HK-2 (cell line): ENCODE results near the gene ELAVL1.
"Not testable (repeated sequence)": the region's sequence is repeated elsewhere in the genome, so short reads cannot be mapped to it uniquely, and the experiment has no call there.

Source experiments
- DNase-seq: peaks from one replicate; pipeline ENCODE4 v3.0.0-alpha.2; 2018; ENCODE audit not compliant: unreplicated experiment

ELAVL1 gene

DNA sequence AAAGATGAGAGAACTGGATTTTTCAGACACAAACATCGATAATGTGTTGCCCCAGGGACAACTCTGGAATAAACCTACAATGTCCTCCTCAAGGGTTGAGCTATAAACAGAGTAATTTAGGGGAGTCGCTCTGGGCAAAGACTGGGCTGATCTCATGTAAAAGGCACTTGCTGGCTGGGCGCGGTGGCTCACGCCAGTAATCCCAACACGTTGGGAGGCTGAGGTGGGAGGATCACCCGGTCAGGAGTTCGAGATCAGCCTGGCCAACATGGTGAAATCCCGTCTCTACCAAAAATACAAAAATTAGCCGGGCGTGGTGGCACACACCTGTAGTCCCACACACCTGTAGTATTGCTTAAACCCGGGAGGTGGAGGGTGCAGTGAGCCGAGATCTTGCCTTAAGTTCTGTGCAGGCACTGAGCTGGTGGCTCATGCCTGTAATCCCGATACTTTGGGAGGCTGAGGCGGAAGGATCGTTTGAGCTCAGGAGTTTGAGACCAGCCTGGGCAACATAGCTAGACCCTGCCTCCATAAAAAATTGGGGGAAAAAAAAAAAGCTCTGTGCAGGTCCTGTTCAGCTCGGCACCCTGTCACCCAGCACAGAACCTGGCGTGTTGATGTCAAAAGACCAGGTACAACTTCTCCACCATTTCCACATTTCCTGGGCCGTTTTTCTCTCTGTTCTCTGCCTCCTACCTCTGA, 63.4 kb downstream of the ELAVL1 start:
- DNase-seq, result no peak

DNA sequence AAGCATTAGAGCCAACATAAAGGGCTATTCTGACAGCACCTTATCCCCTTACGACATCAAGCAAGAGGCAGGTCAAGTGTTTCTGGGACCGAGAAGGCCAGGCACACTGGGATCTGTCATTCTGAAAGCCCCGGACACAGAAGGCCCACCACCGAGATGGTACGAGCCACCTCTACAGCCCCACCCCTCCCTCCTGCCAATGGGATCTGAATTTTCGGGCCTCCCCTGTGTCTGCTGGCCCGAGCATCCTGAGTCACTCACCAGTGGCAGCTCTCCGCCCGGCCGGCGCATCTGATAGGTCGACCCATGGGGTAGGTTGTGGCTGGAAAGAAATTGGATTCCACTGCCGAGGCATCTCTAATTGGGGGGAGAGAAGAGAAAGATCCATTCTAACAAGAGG, 64.6 kb downstream of the ELAVL1 start:
- no peak for DNase-seq

DNA sequence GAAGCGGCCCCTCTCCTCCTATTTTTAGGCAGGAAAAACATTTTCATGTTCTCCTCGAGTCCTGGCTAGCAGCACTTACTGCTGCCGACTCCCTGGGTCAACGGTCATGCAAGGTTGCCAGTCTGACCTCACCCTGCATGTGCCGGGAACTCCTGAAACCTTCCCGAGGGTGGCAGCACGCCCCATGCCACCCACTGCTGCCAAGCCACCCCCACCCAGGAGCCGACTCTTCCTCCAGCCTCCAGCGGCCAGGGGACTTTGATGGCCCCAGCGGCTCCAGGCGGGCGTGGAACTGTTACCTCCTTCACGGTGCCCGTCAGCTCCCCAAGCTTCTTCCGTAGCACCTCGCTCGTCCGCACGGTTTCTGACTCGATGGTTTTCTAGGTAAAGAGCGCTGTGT, 70.7 kb downstream of the ELAVL1 start:
- DNase-seq, result no peak

DNA sequence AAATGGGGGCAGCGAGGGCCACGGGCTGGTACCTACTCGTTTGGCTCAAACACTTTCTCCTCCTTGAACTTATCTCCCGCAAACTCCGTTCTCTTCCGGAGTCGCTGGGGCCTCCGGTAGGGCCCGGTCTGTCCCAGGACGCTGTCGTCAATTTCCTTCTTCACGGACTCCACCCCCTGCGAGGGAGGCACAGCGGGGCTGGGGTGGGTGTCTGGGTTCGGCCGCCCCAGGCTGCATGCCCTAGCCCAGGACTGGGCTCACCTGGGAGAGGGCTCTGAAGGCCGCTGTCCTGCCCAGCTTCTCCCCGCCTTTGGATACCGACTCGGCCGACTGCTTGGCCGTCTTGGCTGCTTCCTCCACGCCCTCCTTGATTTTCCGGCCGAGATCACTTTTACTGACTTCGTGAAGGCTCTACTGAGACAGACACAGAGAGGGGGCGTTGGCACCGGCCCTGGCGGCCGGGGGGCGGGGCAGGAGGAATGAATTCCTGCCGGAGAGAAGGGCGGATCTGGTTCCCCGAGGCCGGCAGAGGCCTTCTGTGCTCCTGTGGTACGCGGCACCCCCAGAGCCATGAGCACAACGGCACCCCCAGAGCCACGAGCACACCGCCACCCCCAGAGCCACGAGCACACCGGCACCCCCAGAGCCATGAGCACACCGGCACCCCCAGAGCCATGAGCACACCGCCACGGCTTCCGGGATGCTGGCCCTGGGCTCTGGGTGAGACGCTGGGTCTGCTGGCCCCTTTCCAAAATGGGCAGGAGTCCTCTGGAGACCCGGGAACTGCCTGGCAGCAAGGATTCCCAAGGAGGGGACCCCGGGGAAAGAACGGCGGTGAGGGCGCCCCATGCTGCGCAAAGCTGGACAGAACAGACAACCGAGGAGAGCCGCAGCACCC, 71.4 kb downstream of the ELAVL1 start:
- DNase-seq, result no peak

DNA sequence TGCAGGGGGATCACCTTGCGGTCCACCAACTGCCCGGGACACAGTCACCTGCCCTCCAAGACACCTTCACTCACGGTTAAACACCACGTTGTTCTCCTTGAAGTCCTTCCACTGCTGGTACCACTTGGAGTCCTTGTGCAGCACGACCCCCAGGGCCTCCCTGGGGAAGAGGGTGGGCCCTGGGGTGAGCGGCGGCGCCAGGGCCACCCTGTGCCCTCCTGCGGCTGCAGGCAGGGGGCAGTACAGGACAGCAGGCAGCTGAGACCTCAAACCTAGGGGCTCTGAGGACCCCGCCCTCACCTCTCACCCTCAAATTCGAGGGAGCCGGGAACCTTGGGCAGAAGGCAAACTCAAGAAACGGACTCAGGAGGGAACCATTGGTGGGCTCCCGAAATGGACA, 72.0 kb downstream of the ELAVL1 start:
- DNase-seq, result no peak

DNA sequence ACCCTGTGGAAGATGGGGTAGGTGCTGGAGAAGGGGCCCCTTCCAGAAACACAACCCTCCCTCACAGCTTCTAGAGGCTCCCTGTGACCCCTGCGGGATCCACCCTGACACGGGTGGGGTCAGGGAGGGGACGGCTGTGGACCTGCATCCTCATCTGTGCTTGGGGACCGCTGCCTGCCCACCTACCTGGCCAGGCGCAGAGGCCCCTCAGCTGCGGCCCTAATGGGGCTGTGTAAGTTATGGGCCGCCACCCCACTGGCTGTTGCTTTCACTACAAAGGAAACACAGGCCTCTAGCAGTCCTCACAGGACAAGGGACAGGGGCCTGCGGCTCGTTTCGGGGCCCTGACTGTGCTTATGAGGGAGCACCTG, 72.5 kb downstream of the ELAVL1 start:
- DNase-seq, result no peak

DNA sequence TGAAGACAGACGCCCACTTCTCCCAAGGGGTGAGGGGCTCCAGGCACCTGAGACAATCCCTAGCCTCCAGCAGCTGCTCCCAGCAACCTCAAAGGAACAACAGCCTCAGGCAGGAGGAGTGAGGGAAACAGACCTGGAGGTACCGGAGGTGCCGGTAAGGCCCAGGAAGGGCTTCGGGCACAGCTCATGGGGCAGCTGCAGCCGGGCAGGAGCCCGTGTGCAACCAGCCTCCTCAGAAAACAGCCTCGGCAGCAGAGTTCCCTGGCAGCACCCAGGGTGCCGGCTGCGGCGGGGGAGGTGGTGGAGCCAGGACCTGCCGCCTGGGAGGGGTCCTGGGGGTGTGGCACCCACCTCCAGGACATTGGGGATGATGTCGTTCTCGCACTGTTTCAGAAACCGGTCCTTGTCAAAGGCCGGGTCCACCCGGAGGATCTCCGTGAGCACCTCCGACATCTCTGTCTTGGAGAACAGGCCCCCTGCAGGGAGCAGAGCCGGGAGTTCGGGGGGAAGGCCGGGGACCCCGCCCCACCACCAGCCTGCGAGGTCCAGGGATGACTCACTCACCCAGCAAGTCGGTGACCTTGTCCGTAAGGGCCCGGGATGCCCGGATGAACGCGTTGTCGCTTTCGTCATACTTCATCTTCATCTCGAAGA, 73.0 kb downstream of the ELAVL1 start:
- DNase-seq, result no peak

DNA sequence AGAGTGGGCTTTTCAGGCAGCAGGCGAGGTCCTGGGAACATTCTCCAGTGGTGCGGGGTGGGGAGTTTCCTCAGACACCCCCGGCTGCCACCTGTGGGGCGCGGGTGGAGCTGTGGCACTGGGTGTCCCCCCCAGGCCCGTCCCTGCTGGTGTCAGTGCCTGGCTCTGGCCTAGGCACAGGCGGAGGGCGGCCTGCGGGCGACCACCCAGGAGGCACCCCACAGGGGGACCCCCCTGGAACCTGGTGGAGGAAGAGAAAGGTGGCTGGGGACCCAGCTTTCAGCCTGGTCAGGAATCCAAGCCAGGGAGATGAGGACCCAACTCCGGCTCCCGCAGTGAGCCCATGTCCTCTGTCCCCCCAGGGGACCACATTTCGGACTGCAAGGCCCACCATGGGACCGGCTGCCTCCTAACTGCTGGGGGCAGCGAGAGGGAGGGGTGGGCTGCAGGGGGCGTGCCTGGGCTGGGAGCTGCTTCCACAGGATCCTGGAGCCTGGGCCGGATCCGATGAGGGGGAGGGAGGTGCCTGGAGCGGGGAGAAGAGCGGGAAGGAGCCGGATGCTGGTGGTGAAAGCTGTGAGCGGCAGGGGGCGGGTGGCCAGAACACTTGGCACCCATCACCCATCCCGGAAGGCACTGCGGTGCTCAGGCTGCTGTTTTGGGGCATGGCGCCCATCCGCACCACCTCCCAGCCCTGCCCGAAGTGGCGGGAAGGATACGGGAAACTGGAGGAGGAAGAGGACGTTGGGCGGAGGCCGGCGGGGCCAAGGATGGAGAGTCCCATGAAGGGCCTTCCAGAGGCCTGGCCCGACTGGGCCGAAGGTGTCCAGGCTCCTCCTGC, 74.0 kb downstream of the ELAVL1 start:
- DNase-seq, result no peak

DNA sequence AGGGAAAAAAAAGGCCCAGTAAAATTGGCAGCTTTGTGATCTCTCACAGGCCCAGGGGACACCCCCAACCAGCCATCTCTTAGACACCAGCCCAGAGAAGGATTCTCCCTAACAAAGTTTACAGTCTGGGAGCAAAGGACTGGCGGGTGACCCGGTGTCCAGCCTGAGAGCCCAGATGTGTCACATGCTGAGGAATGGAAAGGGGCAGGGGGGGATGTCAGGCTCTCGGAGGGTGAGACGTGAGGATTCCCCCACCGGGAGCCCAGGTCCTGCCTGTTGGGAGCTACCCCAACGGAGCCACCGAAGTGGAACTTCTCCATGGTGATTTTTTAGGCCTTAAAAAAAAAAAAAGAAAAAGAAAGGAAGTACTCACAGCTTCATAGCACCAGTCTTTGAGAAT, 74.7 kb downstream of the ELAVL1 start:
- DNase-seq, result no peak

DNA sequence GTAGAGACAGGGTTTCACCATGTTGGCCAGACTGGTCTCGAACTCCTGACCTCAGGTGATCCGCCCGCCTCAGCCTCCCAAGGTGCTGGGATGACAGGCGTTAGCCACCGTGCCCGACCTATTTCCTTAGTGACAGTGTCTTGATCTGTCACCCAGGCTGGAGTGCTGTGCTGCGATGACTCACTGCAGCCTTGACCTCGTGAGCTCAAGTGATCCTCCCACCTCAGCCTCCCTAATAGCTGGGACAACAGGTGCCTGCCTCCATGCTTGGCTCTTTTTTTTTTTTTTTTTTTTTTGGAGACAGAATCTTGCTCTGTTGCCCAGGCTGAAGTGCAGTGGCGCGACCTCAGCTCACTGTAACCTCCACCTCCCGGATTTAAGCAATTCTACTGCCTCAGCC, 75.4 kb downstream of the ELAVL1 start:
- DNase-seq, result not testable (repeated sequence)

DNA sequence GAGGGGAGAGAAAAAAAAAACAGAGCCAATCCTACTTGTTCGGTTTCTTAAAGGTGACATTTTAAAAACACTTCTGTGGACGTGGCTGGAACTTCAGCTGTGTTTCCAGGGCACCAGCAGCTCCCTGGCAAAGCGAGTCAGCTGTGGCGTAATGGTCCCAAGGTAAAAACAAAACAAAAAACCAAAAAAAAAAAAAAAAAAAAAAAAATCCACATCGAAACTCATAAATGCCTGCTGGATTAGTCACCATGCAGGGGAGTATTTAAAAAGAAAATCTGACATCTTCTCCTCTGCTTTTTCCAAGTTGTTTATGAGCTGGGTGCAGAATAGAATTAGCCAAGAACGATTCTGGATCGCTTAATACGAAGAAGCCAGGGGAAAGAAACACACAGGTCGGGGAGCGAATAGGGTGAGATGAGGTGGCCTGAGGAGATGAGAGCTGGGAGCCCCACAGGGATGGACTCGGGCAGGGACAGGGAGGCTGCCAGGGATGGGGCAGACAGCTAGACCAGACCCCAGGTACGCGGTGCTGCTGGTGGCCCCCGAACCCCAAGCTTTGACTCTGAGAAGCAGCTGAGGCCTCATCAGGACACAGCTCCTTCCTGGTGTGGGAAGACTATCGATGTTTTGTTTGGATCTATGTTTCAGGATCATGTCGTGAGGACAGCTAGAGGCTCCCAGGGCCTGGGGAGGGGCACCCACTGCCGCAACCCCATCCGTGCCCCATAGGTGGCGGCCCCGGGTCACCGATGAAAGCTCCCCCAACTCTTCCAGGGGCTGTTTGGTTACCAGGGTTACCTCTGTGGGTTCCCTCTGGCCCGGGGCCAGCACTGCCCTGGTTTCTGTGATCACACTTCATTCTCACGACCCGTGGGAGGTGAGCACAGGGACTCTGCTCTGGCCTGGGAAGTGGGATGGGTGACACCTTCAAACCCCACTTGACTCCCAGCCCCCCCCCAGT, 76.4 kb downstream of the ELAVL1 start:
- peak; percentile 62 for DNase-seq

DNA sequence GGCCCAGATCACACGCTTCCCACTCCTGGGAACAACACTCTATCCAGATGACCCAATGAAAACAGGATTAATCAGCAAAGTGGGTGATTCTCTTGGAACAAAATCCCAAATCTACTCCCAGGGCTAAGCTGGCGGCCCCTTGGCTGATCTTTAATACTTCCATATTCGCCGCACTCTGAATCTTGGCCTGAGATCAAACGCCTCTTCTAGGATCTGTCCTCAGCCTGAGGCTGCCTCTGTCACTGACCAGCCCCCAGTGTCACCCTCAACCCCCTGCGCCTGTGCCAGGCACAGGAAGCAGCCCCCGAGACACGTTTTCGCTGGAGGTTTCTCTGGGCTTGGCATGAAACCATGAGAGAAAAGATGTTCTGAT, 77.1 kb downstream of the ELAVL1 start:
- DNase-seq, result no peak

DNA sequence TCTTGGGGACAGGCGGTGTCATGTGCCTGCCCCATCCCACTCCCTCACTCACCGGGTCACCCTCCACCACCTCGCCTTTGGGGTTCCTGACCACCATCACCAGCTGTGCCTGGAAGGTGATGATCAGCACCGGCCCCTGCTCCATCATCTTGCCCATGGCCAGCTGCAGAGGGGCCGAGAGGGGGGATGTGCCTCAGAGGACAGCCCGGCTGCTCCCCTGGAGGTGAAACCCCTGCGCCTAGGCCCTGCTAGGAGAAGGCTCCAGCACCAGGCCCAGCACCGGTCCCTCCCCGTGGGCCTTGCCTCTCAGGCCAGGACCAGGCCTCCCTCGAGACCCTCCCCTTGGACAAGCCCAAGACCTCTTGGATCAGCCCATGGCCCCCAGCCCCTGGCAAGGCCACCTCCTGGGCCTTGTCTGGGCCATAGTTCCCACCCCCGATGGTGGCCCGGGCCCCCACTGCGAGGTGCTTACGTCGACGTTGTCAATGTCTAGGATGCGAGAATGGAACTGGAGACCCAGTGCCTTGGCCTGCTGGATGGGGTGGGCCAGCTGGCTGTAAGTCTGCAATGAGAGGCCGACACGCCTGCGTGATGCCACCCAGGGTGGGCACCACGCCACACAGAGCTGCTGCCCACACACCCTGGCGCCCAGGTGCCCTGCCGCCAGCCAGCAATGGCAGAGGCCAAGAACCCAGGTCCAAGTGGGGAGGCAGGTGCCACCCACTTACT, 77.7 kb downstream of the ELAVL1 start:
- no peak for DNase-seq

DNA sequence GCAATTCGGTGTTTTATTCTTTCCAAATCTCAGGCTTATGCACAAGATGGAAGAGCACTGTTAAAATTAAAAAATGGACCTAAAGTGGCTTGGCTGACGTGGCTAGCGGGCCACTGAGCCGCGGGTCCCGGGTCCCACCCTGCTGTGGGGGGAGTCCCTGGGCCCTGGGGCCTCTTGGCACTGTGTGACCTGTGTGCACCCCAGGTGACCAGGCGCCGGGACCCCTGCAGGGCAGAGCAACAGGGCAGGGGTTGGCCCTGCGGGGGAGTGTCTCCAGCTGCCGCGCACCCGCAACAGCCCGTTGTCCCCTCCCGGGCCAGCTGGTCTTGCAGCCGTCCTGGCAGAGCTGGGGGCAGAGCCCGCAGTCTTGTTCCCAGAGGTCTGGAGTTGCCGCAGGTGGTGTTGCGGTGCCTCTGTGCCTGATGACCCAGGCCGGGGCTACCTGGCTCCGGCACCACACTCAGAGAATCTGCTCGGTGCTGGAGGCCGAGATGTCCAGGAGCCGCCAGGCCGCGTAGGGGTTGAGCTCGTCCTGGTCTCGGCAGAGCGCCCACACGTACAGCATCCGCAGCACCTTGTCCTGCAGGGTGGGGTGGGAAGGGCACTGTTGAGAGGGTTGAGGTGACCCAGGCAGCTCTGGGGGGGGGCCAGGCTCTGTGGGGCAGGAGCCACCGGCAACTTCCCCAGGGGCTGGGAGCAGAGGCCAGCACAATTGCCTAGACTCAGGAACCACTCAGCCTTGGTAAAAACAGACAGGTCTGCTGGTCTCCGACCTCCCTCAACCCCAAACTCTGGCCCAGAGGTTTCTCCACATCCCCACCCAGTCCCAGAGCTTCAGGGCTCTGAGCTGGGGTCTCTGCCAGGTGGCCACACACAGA, 78.5 kb downstream of the ELAVL1 start:
- DNase-seq, result no peak

DNA sequence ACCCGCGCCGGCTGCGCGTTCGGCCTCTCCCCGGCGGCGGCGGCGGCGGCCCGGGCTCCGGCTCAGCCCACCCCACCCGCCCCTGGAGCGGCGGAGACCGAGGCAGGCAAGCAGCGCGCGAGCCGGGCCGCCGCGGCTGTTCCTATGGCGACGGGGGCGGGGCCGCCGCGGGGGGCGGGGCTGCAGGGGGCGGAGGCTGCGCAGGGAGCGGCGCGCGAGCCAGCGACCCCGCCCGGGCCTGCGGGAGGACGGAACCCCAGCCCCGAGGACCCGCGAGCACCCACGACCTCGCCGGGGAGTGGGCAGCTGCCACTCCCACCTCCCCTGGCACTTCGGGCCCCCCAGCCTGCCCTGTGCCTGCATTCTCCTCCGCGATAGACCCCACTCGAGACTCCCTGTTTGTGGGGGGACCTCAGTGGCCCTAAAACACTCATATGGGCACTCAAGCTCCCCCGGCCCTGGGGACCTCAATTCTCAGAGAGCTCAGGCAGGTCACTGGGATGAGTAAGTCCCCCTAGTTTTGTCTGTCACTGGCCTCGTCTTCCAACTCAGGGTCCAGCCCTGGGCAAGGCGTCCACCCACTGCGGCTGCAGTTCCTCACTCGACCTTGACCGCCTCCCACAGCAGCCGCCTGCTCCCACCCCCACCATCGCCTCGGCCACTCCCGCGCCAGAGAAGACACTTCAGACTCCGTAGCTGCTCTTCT, 79.3 kb downstream of the ELAVL1 start, which contains the start of gene CTXN1:
Gene CTXN1 (minus strand): TSS at position 115 of the 706 bp plus-strand sequence. CDS start 597 bp downstream, outside the sequence.
- DNase-seq, result peak; percentile 71

DNA sequence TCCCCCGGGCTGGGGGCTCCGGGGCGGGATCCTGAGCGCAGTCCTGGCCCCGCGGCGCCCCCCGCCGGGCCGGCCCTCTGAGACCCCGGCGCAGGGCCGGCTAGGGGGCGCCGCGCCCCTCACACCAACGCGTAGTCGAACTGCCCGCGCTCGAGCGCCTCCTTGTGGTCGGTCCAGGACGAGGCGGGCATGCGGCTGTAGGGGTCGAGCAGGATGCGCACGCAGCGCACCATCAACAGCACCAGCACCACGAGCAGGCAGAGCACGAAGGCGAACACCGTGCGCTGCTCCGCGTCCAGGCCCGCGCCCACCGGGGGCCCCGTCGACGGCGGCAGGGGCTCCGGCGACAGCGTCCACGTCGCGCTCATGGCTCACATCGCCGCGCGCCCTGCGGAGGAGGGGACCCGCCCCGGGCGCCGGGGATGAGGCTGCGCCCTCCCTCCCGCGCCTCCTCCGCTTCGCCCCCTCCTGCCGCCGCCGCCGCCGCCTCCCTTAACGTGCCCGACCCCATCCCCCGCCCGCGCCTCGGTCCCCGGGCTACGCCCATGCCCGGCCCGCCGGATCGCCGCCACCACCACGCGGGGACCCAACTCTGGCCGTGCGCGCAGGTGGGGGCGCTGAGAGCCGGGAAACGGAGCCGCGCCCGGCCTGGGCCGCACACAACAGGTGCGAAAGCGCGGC, 80.1 kb downstream of the ELAVL1 start:
- DNase-seq, result peak; percentile 83

DNA sequence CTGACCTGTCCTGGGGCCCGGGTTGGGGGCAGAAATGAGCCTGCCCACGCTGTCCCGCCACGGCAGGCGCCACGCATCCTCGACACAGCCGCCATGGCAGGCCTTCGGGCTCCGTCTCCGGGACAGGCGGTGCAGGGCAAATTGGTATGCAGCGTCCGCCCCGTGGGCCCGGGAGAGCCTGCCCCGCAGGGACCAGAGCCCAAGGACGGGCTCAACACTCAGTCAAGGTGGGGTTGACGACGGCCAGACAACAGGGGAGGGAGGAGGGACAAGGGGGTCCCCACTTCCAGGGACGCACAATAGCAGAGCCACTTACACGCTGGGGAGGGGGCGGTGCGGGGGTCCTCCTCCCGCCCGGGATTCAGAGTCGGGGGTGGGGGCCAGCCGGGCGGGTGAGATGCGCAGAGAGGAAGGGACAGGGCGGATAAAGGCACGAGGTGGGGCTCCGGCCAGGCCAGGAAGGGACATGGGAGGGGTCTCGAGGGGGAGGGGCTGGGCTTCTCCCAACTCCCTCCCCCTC, 80.7 kb downstream of the ELAVL1 start:
- DNase-seq, result no peak
